SU-DHL-6 (cell line): ENCODE measurements around the gene CCL17.

Experiments used
- CTCF ChIP-seq: fragments of 200-600 bp; sonication (generic); IDR thresholded peaks from one replicate; pipeline ENCODE4 v1.5.1; 2017; ENCODE audit warnings: antibody characterized with exemption, mild to moderate bottlenecking, low read length, moderate library complexity; ENCODE audit not compliant: insufficient read depth, poor library complexity, severe bottlenecking
- EZH2phosphoT487 ChIP-seq: fragments of 200-600 bp; sonication (generic), shearing (Covaris generic); conservative IDR thresholded peaks from 2 replicates; pipeline ENCODE4 v1.6.1; 2018; ENCODE audit warnings: mild to moderate bottlenecking, antibody characterized with exemption, low read length, moderate library complexity, mixed read lengths

GRCh38 chr16:57356547-57356946, 48.0 kb upstream of the CCL17 start:
- TF ChIP-seq CTCF (no peak), EZH2phosphoT487 (no peak)
